Gastroesophageal sphincter (tissue), 4 donors: ENCODE measurements around the gene ENC1. TPM values are rescaled to one million over a fixed set of nuclear protein-coding genes. Genes with fewer than 3 reads are reported as not detected.

ENCODE experiments used
- ATAC-seq: fragments of 150-250 bp; one replicate; pipeline ENCODE4 v1.9.1; 2016; ENCODE audit warnings: mild to moderate bottlenecking, moderate library complexity
- H3K27ac ChIP-seq, 4 donors: fragments of 200-600 bp; sonication (generic) in 3 of 4; 1 replicate in 3 of 4; 2 replicates in 1 of 4; pipeline ENCODE4 v1.5.1; 2016 to 2019
- H3K27me3 ChIP-seq: fragments of 200-600 bp; sonication (generic); one replicate; pipeline ENCODE4 v1.5.1; 2019
- H3K36me3 ChIP-seq, 2 donors: fragments of 200-600 bp; sonication (generic); one replicate each; pipeline ENCODE4 v1.5.1; 2019; ENCODE audit warnings: control low read depth in 1 of 2
- H3K4me1 ChIP-seq, 3 donors: fragments of 200-600 bp; sonication (generic); 1 replicate in 2 of 3; 2 replicates in 1 of 3; pipeline ENCODE4 v1.5.1; 2016 to 2019; ENCODE audit warnings: control low read depth in 2 of 3
- H3K4me3 ChIP-seq, 2 donors: fragments of 200-600 bp; sonication (generic); one replicate each; pipeline ENCODE4 v1.5.1; 2019; ENCODE audit warnings: mild to moderate bottlenecking in 1 of 2, moderate library complexity in 1 of 2
- H3K9me3 ChIP-seq, 3 donors: fragments of 200-600 bp; sonication (generic); one replicate each; pipeline ENCODE4 v1.5.1; 2017 to 2019; ENCODE audit warnings: control low read depth in 2 of 3
- EP300 ChIP-seq: sonication (generic); formaldehyde crosslinking; IDR thresholded peaks from one replicate; pipeline ENCODE4 v1.6.1; 2017; ENCODE audit warnings: antibody characterized with exemption, mild to moderate bottlenecking
- POLR2A ChIP-seq, 2 donors: fragments of 450-650 bp; IDR thresholded peaks; one replicate each; pipeline ENCODE4 v1.6.1; 2017; ENCODE audit warnings: antibody characterized with exemption in 2 of 2, mild to moderate bottlenecking in 2 of 2, moderate library complexity in 1 of 2
- POLR2AphosphoS5 ChIP-seq: sonication (generic); formaldehyde crosslinking; IDR thresholded peaks from one replicate; pipeline ENCODE4 v1.6.1; 2017; ENCODE audit warnings: antibody characterized with exemption
- WGBS, 2 donors: methylation state at CpG; one replicate each; pipeline ENCODE4 v1.1.5; 2018; ENCODE audit warnings: low coverage in 1 of 2; 5-methylcytosine and 5-hydroxymethylcytosine counted together
- total RNA-seq, 4 donors: library from RNA; depleted of rRNA; stranded (reverse); fragments of >200 nt; gene quantifications; one replicate each; pipeline ENCODE4 v1.1.0, GENCODE V29; 2016
- TF ChIP-seq, protein P1 (sequence below), 4 experiments: fragments of 200-600 bp in 2 of 4; fragments of 450-650 bp in 2 of 4; sonication (generic) in 1 of 4; IDR thresholded peaks; one replicate each; pipeline ENCODE4 v1.5.1; 2017 to 2019; ENCODE audit warnings: antibody characterized with exemption in 4 of 4, mild to moderate bottlenecking in 2 of 4, moderate library complexity in 2 of 4

Gene ENC1
- total RNA-seq, 4 donors from 2014 or later = 4.0 to 14.2 (median 7.7) TPM

DNA sequence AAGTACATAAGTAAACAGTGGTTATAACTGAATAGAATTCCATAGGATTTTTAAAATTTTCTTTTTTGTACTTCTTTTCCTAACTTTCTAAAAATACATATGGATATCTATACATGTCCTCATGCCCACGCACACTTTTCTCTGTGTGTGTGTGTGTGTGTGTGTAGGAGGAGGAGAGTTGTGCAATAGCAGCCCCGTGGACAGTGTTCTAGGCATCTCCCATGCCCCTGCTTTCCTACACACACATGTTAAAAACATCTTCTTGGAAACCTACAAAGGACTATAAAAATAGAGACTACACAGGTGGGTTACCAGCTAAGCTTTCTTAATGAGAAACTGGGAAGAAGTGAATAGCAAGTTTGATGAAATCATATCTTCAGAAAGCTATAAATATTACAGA is 24.7 kb upstream of the ENC1 start:
- no peak for TF ChIP-seq POLR2A (IDR thresholded peaks at IDR 0.05)
- TF ChIP-seq EP300 = no peak
- TF ChIP-seq POLR2AphosphoS5 = no peak
- TF ChIP-seq, protein P1, sequence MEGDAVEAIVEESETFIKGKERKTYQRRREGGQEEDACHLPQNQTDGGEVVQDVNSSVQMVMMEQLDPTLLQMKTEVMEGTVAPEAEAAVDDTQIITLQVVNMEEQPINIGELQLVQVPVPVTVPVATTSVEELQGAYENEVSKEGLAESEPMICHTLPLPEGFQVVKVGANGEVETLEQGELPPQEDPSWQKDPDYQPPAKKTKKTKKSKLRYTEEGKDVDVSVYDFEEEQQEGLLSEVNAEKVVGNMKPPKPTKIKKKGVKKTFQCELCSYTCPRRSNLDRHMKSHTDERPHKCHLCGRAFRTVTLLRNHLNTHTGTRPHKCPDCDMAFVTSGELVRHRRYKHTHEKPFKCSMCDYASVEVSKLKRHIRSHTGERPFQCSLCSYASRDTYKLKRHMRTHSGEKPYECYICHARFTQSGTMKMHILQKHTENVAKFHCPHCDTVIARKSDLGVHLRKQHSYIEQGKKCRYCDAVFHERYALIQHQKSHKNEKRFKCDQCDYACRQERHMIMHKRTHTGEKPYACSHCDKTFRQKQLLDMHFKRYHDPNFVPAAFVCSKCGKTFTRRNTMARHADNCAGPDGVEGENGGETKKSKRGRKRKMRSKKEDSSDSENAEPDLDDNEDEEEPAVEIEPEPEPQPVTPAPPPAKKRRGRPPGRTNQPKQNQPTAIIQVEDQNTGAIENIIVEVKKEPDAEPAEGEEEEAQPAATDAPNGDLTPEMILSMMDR (IDR thresholded peaks at IDR 0.05) = no peak
- Histone ChIP-seq H3K27ac (no peak overlapping the region), H3K27me3 (peaks cover 9% of the 10 kb centered on the region), H3K36me3 (no peaks in the 10 kb centered on the region), H3K4me1 (no peaks in the 10 kb centered on the region), H3K9me3 (no peaks in the 10 kb centered on the region), H3K4me3 (no peak overlapping the region)
- 40 to 44% methylated on average over 1 to 2 of the region's 2 CpGs for WGBS, 2 donors
- no peak for ATAC-seq

DNA sequence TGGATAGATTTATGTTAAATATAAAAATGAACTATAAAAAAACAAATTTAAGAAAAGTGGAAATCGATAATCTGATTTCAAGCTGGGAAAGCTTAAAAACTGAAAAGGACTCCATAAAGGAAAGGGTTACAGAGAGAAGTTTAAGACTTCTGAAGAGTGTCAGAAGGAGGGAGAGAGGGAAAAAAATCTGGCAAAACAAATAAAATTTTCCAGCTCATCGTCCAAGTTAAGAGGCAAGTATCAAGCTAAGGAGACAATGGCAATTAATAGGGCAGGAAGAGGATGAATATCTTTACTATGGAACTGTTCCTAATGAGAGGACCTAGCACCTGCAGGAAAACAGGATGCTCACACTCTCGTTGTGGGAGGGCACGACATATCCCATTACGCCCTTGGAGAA is 24.0 kb upstream of the ENC1 start:
- Histone ChIP-seq H3K4me1 (no peaks in the 10 kb centered on the region), H3K27me3 (peaks cover 9% of the 10 kb centered on the region), H3K36me3 (no peaks in the 10 kb centered on the region), H3K9me3 (no peaks in the 10 kb centered on the region), H3K4me3 (no peak overlapping the region), H3K27ac (no peak overlapping the region)
- WGBS, 2 donors = 26 to 47% methylated on average over 4 to 5 of the region's 5 CpGs
- no peak for TF ChIP-seq POLR2AphosphoS5
- no peak for TF ChIP-seq POLR2A (IDR thresholded peaks at IDR 0.05)
- TF ChIP-seq, protein P1 (IDR thresholded peaks at IDR 0.05) = no peak
- no peak for TF ChIP-seq EP300
- ATAC-seq = no peak

DNA sequence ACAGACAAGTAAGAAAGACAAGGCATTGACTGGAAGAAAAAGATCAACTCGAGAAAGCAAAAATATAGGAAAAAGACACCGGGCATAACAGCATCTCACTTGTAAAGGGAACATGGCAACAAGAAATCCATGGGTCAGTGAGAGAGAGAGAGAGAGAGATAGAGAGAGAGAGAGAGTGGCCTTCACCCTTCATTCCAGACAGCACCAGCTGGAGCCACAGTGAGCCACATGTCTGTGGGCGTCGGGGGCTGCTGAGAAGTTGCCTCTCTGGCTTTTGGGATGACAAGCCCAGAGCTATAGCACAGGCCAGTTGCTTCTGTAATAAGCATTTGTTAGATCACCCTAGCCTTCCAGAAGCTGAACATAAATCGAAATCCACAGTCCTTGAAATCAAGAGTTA is 20.3 kb upstream of the ENC1 start:
- WGBS, 2 donors = 84 to 92% methylated on average over 5 of the region's 5 CpGs
- no peak for ATAC-seq
- peaks cover 9% of the 10 kb centered on the region for H3K27me3 ChIP-seq
- no peaks in the 10 kb centered on the region for H3K36me3 ChIP-seq
- TF ChIP-seq POLR2A (IDR thresholded peaks at IDR 0.05) = no peak
- TF ChIP-seq, protein P1 (IDR thresholded peaks at IDR 0.05) = no peak
- TF ChIP-seq EP300 = no peak
- TF ChIP-seq POLR2AphosphoS5 = no peak
- H3K27ac ChIP-seq = no peak overlapping the region
- H3K4me3 ChIP-seq = no peak overlapping the region
- H3K9me3 ChIP-seq = no peaks in the 10 kb centered on the region
- H3K4me1 ChIP-seq = no peaks in the 10 kb centered on the region

DNA sequence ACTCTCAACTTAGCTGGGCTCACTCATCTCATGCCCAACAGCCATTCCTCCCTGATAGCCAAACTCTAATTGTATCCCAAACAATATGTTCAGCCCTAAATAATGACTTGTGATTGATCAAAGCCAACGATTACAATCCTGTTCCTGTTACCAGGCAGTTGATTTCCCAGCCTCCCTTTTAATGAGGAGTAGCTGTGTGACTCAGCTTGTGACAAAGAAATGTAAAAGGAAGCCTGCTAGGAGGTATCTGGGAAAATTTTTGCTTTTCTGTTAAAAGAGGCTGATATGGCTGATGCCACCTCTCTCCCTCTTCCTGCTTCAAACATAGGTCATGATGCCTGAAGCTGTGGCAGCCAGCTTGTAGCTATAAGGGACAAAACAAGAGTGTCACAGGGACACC is 19.6 kb upstream of the ENC1 start:
- WGBS, 2 donors = 56 to 88% methylated on average over 1 of the region's 1 CpG
- TF ChIP-seq POLR2AphosphoS5 = no peak
- TF ChIP-seq, protein P1 (IDR thresholded peaks at IDR 0.05) = no peak
- no peak for TF ChIP-seq EP300
- no peak for TF ChIP-seq POLR2A (IDR thresholded peaks at IDR 0.05)
- no peaks in the 10 kb centered on the region for H3K36me3 ChIP-seq
- H3K4me1 ChIP-seq = no peaks in the 10 kb centered on the region
- no peak for ATAC-seq
- H3K9me3 ChIP-seq = no peaks in the 10 kb centered on the region
- H3K27ac ChIP-seq = no peak overlapping the region
- no peak overlapping the region for H3K4me3 ChIP-seq
- H3K27me3 ChIP-seq = peaks cover 9% of the 10 kb centered on the region

DNA sequence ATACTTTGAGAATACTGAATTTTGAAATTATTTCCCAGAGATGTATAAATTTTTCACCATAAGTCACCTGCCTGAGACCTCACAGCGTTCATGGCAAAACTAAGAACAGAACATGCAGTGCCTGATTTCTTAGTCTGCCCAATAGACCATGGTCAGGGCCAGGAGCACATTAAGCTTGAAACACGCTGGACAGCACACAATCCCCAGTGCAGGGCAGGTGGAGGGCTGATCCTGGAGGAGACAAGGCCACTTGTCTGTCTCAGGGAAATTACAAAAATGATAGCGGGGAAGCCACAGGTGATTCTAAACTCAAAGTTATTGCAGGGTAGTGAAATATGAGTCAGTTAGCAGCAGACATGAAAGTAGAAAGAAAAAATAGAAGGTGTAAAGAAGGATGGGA is 18.6 kb upstream of the ENC1 start:
- no peaks in the 10 kb centered on the region for H3K9me3 ChIP-seq
- ATAC-seq = no peak
- WGBS, 2 donors = 76 to 89% methylated on average over 3 of the region's 3 CpGs

More for the DNA sequence above, 18.6 kb upstream of the ENC1 start:
- Histone ChIP-seq H3K27me3 (peaks cover 9% of the 10 kb centered on the region), H3K27ac (no peak overlapping the region), H3K36me3 (no peaks in the 10 kb centered on the region), H3K4me1 (no peaks in the 10 kb centered on the region), H3K4me3 (no peak overlapping the region)
- TF ChIP-seq, protein P1 (IDR thresholded peaks at IDR 0.05) = no peak
